GM12864 (cell line): ENCODE measurements around the gene STX7.

Experiments
- DNase-seq: peaks from one replicate; pipeline ENCODE4 v3.0.0-alpha.2; 2011; ENCODE audit warnings: low read depth
- H3K4me3 ChIP-seq: 2 replicates; pipeline ENCODE4 v1.5.1; 2011; ENCODE audit warnings: mild to moderate bottlenecking, low read depth, low read length, control low read depth
- CTCF ChIP-seq: IDR thresholded peaks from 2 replicates; pipeline ENCODE4 v1.5.1; 2011; ENCODE audit warnings: low read depth, mild to moderate bottlenecking, moderate library complexity, low read length, control low read depth, inconsistent platforms; ENCODE audit errors: missing control alignments

The STX7 gene

GRCh38 chr6:132404736-132405135 lies 108.2 kb downstream of the STX7 start:
- no peak for DNase-seq
- no peak for TF ChIP-seq CTCF
- H3K4me3 ChIP-seq: no peak overlapping the region

DNA sequence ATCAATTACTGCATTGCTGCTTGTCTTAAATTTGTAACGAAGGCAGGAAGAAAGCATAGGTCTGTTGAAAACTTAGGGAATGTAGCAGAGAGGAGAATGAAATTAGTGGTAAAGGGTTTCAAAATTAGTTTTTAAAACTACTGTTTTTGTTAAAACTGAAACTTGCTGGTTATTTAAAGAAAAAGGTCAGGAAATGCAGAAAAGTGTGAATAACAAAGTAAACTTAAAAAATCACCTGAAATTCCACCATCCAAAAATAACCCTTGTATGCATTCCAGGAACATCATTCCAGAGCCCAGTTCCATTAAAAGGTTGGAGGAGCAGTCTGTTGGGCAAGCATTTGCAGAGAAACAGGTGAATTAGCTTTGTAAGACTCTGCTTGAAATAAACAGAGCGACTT lies 108.6 kb downstream of the STX7 start:
- H3K4me3 ChIP-seq: no peak overlapping the region
- no peak for DNase-seq
- no peak for TF ChIP-seq CTCF

DNA sequence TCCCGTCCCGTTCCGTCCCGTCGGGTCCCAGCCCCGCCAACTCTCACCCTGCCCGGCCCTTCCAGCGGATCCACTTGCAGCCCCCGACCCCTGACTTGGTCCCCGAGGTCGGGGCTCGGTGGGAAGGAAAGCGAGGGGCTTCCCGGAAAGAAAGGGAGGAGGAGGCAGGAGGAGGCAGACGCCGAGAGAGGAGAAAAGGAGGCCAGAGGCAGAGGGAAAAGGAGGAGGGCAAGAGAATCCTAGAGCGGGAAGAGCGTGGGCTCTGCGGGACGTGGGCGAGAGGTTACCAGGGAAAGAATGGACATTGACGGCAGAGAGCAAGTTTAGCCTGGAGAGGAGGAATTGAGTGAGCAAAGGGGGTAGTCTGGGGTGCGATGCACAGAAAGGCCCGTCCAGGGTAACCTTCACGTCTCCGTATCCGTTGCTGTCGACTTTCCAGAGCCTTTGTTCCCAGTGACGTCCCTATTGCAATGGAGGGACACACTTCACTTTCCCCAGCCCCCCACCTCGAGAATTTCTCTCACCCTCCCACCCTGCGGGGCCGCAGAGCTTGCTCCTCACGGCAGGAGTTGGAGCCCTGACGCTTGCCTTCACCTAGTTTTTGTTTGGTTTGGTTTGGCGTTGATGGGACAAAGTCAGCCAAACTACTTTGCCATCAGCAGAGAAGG lies 111.2 kb downstream of the STX7 start:
- DNase-seq: no peak
- no peak for TF ChIP-seq CTCF
- H3K4me3 ChIP-seq: peak overlapping the region; percentile 66

- TF ChIP-seq CTCF: no peak
- DNase-seq: no peak
- peak within 1 kb of the TSS; percentile 66 for H3K4me3 ChIP-seq
Measured at GRCh38 chr6:132400883-132401617, 111.9 kb downstream of the STX7 start, which contains the start of gene MOXD1. Gene MOXD1, minus strand, starts transcription at chr6:132401475. Its CDS starts 49 bp downstream, at chr6:132401426.

DNA sequence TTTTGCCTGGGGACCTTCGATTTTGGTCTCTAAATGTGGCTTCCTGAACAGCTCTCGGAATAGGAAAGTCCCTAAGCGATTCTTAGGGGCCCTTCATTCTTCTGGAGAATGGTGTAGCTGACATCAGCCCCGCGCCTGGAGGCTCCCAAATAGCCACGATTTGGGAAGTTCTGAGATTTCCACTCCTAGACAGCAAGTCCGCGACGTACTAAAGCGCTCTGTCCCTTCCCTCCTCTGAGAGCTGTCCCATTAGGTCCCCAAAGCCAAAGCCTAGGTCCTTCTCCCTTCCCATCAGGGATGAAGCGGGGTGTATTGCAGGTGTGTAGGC lies 112.4 kb downstream of the STX7 start:
- DNase-seq: no peak
- H3K4me3 ChIP-seq: peak overlapping the region; percentile 66
- TF ChIP-seq CTCF: no peak

- TF ChIP-seq CTCF: no peak
- no peak for DNase-seq
- H3K4me3 ChIP-seq: no peak overlapping the region
Measured at GRCh38 chr6:132399376-132400074, 113.4 kb downstream of the STX7 start.
